GM19467 (cell line): ENCODE results near the gene PARD6B.
"Not testable (repeated sequence)": the region's sequence is repeated elsewhere in the genome, so short reads cannot be mapped to it uniquely, and the experiment has no call there.

ENCODE experiments used
- ATAC-seq: cut with Tn5 transposase; IDR thresholded peaks from one replicate; pipeline ENCODE4 v1.9.1; 2021; ENCODE audit warnings: mild to moderate bottlenecking, moderate library complexity; ENCODE audit not compliant: unreplicated experiment

The PARD6B gene

DNA sequence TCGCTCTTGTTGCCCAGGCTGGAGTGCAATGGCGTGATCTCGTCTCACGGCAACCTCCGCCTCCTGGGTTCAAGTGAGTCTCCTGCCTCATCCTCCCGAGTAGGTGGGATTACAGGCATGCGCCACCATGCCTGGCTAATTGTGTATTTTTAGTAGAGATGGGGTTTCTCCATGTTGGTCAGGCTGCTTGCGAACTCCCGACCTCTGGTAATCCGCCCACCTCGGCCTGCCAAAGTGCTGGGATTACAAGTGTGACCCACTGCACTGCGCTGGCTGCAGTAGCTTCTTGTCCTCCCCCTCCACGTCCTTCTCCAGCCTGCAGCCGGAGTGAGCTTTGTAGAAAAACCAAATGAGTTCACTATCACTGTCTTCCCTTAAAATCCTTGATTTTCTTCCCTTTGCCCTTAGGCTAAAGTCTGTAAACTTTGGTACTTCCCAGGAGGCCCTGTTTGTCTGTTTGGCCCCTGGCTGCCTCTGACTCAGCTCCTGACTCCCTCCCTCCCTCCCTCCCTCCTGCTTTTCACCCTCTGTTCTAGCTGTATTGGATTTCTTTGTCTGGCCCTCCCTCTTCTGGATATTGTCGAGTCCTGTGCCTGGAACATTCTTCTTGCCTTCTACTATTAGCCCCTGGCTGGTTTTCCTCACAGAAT is 12.9 kb downstream of the PARD6B start:
- ATAC-seq, result no peak

DNA sequence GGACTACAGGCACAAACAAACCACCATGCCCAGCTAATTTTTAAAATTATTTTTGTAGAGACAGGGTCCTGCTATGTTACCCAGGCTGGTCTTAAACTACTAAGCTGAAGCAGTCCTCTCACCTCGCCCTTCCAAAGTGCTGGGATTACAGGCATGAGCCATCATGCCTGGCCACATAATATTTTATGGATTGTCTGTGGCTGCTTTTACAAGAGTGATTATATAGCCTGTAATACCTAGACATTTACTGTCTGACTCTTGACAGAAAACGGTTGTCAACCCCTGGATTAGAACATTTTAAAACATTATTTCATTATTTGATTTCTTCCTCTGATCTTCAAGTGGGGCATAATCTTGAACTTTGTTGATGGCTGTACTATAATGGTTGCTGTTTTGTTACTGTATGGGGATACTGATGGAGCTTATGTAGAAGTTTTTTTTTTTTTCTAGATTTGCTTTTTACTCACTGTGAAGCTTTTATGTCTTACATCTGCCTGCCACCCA is 14.3 kb downstream of the PARD6B start:
- ATAC-seq, result no peak

DNA sequence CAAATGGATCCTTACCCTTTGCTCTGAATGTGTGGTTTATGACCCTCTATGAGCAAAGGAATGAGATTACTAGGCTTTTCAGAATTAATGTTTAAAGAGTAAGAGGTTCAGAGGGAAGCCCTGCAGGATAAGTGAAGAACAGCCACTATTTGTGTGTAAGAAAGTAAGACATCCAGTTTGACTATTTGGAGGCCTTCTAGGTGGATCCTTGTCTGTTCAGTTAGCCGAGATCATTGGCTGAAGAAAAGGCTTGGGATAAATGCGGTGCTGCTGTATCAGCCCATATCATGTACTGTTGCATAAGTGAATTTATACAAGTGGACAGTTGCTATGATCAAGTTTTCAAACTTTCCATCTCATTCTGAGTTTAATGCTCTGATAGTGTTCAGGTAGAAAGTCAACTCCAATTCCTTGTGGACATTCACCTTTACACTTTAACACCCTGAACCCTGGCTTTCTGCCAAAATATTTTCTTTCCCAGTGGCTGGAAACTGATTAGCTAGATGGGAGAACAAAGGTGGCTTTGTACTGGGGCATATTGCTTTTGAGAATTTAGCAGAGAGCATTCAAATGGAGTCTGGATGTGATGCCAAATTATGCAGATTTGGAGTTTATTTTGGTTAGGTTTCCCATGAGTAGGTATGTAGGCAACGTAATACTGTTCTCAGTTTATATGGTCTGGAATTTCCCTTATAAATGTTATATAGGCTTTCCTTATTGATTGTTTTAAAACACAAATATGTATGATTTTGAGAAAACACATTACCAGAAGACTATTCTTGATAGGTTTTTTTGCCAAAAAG is 15.0 kb downstream of the PARD6B start:
- ATAC-seq, result no peak

DNA sequence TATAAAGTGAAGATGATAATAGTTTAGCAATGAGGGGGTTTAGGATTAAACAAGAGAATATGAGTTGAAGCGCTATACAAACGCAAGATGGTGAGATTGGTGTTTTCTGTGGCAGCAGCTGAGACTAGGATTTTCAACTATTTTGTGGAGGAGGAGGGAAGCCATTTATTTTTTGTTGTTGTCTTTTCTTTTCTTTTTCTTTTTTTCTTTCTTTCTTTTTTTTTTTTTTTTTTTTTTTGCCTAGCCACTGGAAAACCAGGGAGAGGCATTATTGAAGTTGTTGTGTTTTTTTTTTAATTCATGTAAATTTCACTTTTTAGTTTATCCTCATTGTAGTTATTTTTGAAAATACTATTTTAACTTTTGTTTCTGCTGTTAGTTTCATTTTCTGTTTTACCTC is 15.9 kb downstream of the PARD6B start:
- no peak for ATAC-seq

DNA sequence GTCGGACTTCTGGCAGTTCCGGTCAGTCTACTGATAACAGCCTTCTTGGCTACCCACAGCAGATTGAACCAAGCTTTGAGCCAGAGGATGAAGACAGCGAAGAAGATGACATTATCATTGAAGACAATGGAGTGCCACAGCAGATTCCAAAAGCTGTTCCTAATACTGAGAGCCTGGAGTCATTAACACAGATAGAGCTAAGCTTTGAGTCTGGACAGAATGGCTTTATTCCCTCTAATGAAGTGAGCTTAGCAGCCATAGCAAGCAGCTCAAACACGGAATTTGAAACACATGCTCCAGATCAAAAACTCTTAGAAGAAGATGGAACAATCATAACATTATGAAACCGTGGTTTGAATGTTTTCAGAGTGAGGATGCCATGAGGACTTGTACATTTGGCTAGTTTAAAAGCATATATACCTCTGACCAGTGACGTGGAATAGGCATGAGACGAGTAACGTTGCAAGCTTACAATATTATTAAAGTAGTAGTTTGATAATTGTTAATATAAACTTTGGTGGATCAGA is 18.8 kb downstream of the PARD6B start:
- no peak for ATAC-seq

DNA sequence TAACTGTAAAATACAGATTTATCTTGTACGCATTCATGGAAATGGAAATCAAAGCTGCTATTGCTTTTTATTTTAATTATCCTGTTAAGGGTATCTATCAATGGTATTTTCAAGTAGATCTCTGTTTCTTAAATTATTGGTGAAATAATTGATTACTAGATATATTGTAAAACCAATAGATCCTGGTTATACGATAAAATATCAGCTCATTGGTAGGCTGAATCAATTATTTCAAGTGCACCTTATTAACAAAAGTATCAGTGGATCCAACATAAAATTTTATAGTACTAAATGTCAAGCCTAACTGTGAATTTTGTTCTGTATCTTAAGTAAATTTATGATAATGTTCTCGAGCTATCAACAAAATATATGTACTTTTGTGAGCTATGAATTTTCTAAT is 21.8 kb downstream of the PARD6B start:
- ATAC-seq, result no peak

DNA sequence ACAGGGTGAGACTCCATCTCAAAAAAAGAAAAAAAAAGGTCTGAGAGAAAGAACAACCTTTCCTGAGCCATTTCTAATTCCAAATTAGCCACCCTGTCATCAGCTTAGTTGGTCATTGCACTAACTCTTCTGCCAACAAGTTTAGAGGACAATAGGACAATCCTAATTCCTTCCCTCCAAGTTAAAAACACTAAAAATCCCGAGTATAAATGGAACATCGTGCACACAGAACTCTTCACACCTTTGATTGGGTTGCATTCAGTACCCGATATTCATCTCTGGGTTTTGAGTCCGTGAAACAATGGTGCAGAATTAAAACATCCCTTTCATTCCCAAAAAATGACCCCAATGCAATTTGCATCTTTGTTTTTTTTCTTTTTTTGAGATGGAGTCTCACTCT is 23.0 kb downstream of the PARD6B start:
- no peak for ATAC-seq

DNA sequence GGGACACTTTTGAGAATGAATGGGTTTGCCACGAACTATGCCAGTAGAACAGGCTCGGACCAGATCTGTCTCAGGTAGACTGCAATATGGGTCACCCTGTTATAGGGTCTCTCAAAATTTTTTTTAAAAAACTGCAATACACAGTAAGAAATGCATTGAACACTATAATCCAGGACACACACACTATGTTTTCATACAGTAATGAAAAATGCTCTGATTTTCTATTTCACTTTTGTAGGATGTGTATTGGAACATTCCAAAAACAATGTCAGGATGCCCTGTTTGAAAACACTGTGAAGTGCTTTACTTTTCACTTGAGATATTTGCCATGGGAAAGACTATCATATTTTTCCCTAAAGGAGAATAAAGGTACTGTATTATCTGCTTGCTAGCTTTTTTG is 25.1 kb downstream of the PARD6B start:
- ATAC-seq, result no peak

DNA sequence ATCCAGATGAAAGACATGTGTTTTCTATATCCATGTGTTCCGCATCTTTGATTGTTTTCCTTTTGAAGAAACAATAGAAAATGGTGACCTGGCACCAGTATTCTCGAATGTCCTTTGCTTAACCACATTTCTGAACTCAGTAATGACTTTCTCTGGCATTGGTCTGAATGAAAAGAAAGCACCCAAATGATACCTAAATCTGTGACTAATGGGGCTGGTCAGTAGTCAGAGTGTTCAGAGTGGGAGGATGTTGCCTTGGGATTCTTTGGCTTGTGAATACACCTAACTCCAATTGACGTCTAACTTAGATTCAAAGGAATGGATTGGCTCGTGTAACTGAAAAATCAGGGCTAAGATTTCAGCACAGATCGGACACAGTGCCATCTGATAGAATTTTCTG is 27.1 kb downstream of the PARD6B start:
- ATAC-seq, result no peak

DNA sequence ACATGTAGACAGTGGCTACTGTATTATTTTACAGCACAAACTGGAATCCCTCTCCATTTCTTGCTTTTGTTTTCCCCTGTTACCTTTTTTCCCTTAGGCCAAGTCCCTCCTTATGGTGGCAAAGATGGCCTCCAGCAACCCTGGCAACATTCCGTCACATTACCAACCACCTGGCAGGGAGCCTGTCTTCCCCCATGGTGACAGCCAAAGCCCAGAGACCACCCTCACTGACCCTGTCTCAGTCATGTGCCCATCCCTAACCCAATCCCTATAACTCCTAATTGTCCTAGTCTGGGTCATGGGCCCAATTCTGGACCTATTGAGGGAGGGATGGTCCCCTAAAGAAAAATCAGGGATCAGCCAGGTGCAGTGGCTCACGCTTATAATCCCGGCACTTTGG is 27.6 kb downstream of the PARD6B start:
- ATAC-seq, result no peak

DNA sequence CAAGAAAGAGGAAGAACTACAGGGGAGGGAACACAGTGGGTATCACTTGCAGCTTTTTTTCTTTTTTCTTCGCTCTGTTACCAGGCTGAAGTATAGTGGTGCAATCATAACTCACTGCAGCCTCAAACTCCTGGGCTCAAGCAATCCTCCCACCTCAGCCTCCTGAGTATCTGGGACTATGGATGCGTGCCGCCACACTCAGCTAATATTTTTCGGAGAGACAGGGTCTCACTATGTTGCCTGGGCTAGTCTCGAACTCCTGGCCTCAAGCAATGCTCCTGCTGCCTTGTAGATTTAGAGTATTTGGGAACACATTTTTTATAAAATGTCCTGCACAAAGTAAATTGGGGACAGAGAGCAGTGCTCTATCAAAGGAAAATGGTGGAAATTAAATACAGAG is 28.3 kb downstream of the PARD6B start:
- no peak for ATAC-seq

DNA sequence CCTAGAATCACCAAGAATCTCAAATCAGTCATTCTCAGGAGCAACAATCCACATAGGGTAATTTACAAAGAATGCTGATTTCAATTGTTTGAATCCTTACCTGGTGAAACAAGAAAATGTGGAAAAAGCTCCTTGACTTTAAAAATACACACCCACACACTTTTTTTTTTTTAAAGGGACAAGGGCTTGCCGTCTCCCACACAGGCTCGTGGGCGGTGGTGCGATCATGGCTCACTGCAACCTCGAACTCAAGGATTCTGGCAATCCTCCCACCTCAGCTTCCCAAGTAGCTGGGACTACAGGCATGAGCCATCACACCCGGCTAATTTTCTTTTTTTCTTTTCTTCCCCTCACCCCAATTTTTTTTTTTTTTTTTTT is 30.7 kb downstream of the PARD6B start:
- no peak for ATAC-seq

DNA sequence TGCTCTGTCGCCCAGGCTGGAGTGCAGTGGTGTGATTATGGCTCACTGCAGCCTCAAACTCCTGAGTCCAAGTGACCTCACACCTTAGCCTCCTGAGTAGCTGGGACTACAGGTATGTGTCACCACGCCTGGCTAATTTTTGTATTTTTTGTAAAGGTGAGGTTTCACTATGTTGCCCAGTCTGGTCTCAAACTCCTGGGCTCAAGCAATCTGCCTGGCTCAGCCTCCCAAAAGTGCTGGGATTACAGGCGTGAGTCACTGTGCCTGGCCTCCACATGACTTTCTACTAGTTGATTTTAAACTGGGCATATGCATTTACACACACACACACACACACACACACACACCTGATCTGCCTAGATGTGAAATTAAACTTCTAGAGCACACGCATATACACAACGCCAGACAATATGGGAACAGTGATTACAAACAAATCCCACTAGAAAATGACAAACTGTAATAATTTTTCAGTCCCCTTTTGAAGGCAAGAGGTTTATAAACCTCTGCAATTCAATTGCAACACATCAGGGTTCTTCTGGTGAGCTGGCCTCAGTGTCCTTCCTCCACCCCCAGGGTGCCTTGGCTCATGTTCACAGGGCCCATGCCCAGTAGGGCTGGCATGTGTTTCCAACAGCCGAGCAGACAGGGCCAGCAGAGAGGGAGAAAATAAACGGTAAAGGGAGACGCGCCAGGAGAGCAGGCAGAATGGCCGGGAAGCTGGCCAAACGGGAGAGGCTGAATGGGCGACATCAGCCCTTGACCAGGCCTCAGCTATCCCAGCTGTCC is 31.2 kb downstream of the PARD6B start:
- no peak for ATAC-seq

DNA sequence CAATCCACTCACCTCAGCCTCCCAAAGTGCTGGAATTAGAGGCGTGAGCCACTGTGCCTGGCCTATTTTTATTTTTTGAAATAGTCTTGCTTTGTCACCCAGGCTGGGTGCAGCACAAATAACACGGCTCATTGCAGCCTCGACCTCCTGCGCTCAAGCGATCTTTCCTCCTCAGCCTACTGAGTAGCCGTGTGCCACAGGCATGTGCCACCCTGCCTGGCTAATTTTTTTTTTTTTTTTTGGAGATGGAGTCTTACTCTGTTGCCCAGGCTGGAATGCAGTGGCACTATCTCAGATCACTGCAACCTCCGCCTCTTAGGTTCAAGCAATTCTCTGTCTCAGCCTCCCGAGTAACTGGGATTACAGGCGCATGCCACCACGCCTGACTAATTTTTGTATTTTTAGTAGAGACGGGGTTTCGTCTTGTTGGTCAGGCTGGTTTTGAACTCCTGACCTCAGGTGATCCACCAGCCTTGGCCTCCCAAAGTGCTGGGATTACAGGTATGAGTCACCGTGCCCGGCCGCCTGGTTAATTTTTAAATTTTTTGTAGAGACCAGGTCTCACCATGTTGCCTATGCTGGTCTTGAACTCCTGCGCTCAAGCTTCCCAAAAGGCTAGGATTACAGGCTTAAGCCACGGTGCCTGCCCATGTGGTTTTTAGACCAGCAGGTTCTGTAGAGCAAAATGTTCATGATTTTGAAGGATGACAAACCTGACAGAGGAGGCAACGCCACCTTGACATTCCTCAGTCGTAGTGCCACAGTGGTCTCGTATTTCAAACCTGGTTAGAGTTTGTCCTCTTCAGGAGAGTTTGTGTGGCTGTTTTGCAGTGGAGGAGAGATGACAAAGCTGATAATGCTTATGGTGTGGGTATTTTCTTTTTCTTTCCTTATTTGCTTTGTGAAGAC is 32.4 kb downstream of the PARD6B start:
- not testable (repeated sequence) for ATAC-seq

DNA sequence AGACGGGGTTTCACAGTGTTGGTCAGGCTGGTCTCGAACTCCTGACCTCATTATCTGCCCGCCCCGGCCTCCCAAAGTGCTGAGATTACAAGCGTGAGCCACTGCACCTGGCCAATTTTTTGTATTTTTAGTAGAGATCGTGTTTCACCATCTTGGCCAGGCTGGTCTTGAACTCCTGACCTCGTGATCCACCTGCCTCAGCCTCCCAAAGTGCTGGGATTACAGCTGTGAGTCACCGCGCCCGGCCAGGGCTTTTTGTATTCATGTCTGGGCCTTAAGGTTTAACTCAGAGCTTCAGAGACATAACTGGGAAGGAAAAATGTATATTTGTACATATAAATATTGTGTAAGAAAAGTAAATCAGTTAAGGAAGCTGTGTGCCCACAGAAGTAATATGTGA is 33.9 kb downstream of the PARD6B start:
- not testable (repeated sequence) for ATAC-seq

DNA sequence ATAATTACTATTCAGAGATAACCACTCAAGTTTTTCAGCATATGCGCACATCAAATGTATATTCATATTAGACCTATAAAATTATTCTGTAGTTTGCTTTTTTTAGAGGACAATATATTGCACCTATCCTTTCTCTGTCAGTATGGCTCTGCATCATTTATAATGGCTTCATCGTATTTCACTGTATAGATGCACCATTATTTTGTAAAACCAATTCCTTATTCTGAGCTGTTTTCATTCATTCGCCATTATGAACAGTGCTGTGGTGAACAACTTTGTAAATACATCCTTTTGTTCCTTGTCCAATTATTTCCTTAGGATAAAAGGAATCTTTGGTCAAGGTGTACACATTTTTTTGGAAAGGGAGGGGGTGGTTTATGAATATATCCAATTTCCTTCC is 34.3 kb downstream of the PARD6B start:
- no peak for ATAC-seq

DNA sequence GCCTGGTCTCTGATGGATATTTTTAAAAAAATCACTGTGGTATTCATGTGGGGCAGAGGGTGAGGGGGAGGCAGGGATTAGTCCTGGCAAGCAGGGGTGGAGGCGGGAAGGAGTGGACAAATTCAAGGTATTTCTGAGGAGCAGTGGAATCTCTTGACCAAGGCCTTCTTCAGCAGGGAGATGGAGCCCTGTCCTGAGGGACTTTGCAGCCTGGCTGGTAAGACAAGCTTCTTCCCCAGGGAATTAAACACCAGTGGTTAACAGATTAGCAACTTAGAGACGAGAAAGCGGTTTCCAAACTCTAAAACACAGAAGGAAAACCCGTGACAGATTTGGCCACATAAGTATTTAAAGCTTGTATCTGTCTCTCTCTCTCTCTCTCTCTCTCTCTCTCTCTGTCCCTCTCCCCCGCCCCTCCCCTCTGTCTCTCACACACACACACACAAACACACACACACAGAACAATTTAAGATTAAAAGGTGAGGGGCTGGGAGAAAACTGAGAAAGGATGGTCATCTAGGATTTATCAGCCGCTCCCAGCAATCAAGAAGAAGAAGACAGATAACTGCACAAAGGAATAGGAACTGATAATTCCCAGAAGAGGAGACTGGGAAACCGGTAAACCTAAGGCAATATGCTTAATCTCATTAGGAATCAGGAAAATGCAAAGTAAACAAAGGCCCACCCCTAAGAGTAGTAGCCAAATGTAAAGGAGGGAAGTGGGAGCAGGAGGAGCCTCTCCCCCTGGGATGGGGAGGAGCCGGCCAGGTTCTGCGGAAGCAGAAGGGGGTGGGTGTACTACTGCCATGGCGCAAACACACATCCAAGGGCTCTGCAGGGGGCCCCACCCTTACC is 35.8 kb downstream of the PARD6B start:
- ATAC-seq, result not testable (repeated sequence)

DNA sequence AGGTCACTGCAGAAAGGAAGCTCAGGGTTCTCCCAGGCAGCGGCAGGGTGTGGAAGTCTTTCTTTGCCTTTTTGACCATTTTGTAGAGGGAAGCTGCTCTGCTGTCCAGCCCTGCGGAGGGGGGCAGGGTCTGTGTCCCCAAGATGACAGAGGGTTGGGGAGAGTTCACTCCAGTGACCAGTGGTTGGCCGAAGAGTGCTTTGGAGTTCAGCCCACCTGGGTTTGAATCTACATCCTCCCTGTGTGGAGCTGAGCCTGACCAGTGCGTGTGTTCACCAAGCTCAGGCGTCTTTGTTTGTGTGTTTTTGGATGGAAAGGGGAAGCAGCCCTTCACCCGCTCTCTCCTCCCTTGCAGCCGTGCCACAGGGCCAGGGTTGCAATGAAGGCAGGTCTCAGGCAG is 37.6 kb downstream of the PARD6B start:
- not testable (repeated sequence) for ATAC-seq

DNA sequence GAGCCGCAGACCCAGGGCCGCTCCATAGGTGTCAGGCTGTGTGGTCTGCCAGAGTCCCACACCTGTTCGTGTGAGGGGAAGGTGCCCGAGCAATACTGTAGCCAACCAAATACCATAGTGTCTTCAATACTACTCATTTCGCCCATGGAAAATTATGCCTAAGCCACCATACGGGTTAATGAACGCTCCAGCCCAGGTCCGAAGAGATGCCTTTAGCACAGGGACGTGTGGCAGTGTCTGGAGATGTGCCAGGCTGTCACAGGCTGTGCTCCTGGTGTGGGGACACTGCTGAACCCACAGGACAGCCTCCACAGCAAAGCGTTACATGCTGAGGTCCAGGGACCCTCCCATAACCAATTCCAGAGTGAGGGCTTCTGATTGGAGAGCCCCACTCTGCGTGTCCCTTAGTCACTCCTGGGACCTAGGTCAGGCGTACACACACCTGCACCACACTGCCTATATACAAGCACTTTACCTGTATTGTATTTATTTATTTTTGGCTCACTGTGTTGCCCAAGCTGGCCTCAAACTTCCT is 38.2 kb downstream of the PARD6B start:
- ATAC-seq, result not testable (repeated sequence)
